ENCODE measurements around the gene MRM1. TPM values are rescaled to one million over a fixed set of nuclear protein-coding genes. Genes with fewer than 3 reads are reported as not detected.

MRM1 gene
- total RNA-seq, 4 donors from 2014 or later = 3.7 to 10.8 (median 8.0) TPM

GRCh38 chr17:36599546-36600250 is 1.7 kb upstream of the MRM1 start:
- 78% methylated on average over 4 of the region's 11 CpGs; no CpG with 5 or more reads in 1 of the 2 donors for WGBS, 2 donors (ENCODE audit: low coverage in 1 of 2)

GRCh38 chr17:36600465-36600864 is 918 bp upstream of the MRM1 start:
- 58% methylated on average over 3 of the region's 3 CpGs; no CpG with 5 or more reads in 1 of the 2 donors for WGBS, 2 donors (ENCODE audit: low coverage in 1 of 2)
- Histone ChIP-seq H3K27ac (peak overlapping the region in 3 of 4 donors; percentile 86 to 88 (median 87)), H3K27me3 (no peaks in the 10 kb centered on the region), H3K4me1 (peaks cover 0 to 34% (median 6%) of the 10 kb centered on the region in 3 donors), H3K36me3 (no peaks in the 10 kb centered on the region), H3K4me3 (peak overlapping the region in 1 of 2 donors; percentile 95), H3K9me3 (no peaks in the 10 kb centered on the region)
- no peak for ATAC-seq
- TF ChIP-seq CTCF (IDR thresholded peaks at IDR 0.05) = no peak
- no peak for TF ChIP-seq POLR2A (IDR thresholded peaks at IDR 0.05)
- TF ChIP-seq POLR2AphosphoS5 (IDR thresholded peaks at IDR 0.05) = no peak
- TF ChIP-seq EP300 (IDR thresholded peaks at IDR 0.05) = no peak

More at GRCh38 chr17:36599546-36600250, 1.7 kb upstream of the MRM1 start:
- no peaks in the 10 kb centered on the region for H3K27me3 ChIP-seq
- H3K27ac ChIP-seq = no peak overlapping the region
- no peaks in the 10 kb centered on the region for H3K36me3 ChIP-seq
- H3K4me1 ChIP-seq = peaks cover 0 to 34% (median 6%) of the 10 kb centered on the region in 3 donors
- H3K4me3 ChIP-seq = no peak overlapping the region
- no peaks in the 10 kb centered on the region for H3K9me3 ChIP-seq
- TF ChIP-seq POLR2AphosphoS5 (IDR thresholded peaks at IDR 0.05) (no peak), POLR2A (IDR thresholded peaks at IDR 0.05) (no peak), CTCF (IDR thresholded peaks at IDR 0.05) (no peak), EP300 (IDR thresholded peaks at IDR 0.05) (no peak)
- no peak for ATAC-seq

GRCh38 chr17:36600936-36601302 is 464 bp upstream of the MRM1 start:
- 0 to 10% methylated on average over 1 to 7 of the region's 10 CpGs for WGBS, 2 donors (ENCODE audit: low coverage in 1 of 2)
- Histone ChIP-seq H3K9me3 (no peaks in the 10 kb centered on the region), H3K4me1 (peaks cover 0 to 34% (median 6%) of the 10 kb centered on the region in 3 donors), H3K4me3 (peak overlapping the region; percentile 67 to 95), H3K27ac (peak overlapping the region; percentile 31 to 88 (median 86)), H3K36me3 (no peaks in the 10 kb centered on the region), H3K27me3 (no peaks in the 10 kb centered on the region)
- TF ChIP-seq POLR2A (IDR thresholded peaks at IDR 0.05) (no peak), POLR2AphosphoS5 (IDR thresholded peaks at IDR 0.05) (no peak), EP300 (IDR thresholded peaks at IDR 0.05) (no peak), CTCF (IDR thresholded peaks at IDR 0.05) (no peak)
- peak; percentile 4 for ATAC-seq

GRCh38 chr17:36602030-36602748 is 806 bp downstream of the MRM1 start:
- peak overlapping the region; percentile 67 to 95 for H3K4me3 ChIP-seq
- H3K36me3 ChIP-seq = no peaks in the 10 kb centered on the region
- no peak for TF ChIP-seq CTCF (IDR thresholded peaks at IDR 0.05)
- no peak for TF ChIP-seq EP300 (IDR thresholded peaks at IDR 0.05)
- no peak for TF ChIP-seq POLR2A (IDR thresholded peaks at IDR 0.05)
- no peak for TF ChIP-seq POLR2AphosphoS5 (IDR thresholded peaks at IDR 0.05)
- no peaks in the 10 kb centered on the region for H3K9me3 ChIP-seq
- H3K27me3 ChIP-seq = no peaks in the 10 kb centered on the region
- H3K27ac ChIP-seq = peak overlapping the region in 3 of 4 donors; percentile 86 to 88 (median 87)
- whole genome bisulfite sequencing, 2 donors (ENCODE audit: low coverage in 1 of 2) = 26% methylated on average over 4 of the region's 38 CpGs; no CpG with 5 or more reads in 1 of the 2 donors
- no peak for ATAC-seq
- peaks cover 0 to 34% (median 6%) of the 10 kb centered on the region in 3 donors for H3K4me1 ChIP-seq
